GM19372 (cell line): ENCODE results near the gene CDC42BPB.
"Not testable (repeated sequence)": the region's sequence is repeated elsewhere in the genome, so short reads cannot be mapped to it uniquely, and the experiment has no call there.

Source experiments
- ATAC-seq: cut with Tn5 transposase; IDR thresholded peaks from one replicate; pipeline ENCODE4 v1.9.1; 2021; ENCODE audit warnings: mild to moderate bottlenecking, low read depth, moderate library complexity; ENCODE audit not compliant: unreplicated experiment

The CDC42BPB gene

GRCh38 chr14:102907980-102908730, 149.2 kb downstream of the CDC42BPB start:
- ATAC-seq, result no peak

- ATAC-seq, result no peak
Measured at GRCh38 chr14:102907303-102907844, 150.0 kb downstream of the CDC42BPB start.

- ATAC-seq, result no peak
Measured at GRCh38 chr14:102906616-102907302, 150.6 kb downstream of the CDC42BPB start.

- ATAC-seq, result no peak
Measured at GRCh38 chr14:102905116-102906108, 151.9 kb downstream of the CDC42BPB start.

GRCh38 chr14:102903889-102904512, 153.3 kb downstream of the CDC42BPB start:
- ATAC-seq, result no peak

GRCh38 chr14:102903248-102903888, 154.0 kb downstream of the CDC42BPB start:
- ATAC-seq, result no peak

- no peak for ATAC-seq
Measured at GRCh38 chr14:102902523-102903247, 154.7 kb downstream of the CDC42BPB start.

GRCh38 chr14:102902086-102902485, 155.3 kb downstream of the CDC42BPB start:
- no peak for ATAC-seq

GRCh38 chr14:102901633-102902032, 155.7 kb downstream of the CDC42BPB start:
- ATAC-seq, result peak; percentile 70

- ATAC-seq, result peak; percentile 59
Measured at GRCh38 chr14:102900631-102901571, 156.4 kb downstream of the CDC42BPB start.

GRCh38 chr14:102899516-102899900, 157.8 kb downstream of the CDC42BPB start:
- ATAC-seq, result no peak

GRCh38 chr14:102898776-102899515, 158.4 kb downstream of the CDC42BPB start:
- no peak for ATAC-seq

GRCh38 chr14:102898298-102898697, 159.1 kb downstream of the CDC42BPB start:
- no peak for ATAC-seq

GRCh38 chr14:102897299-102898027, 159.9 kb downstream of the CDC42BPB start:
- ATAC-seq, result no peak

GRCh38 chr14:102896735-102897134, 160.6 kb downstream of the CDC42BPB start:
- ATAC-seq, result not testable (repeated sequence)

GRCh38 chr14:102893452-102893851, 163.9 kb downstream of the CDC42BPB start:
- no peak for ATAC-seq
